NCI-H1436 (cell line): ENCODE results near the gene MPG.
"Not testable (repeated sequence)": the region's sequence is repeated elsewhere in the genome, so short reads cannot be mapped to it uniquely, and the experiment has no call there.

Experiments used
- DNase-seq: peaks from one replicate; lab custom pipeline; 2025; lab: John Stamatoyannopoulos, UW

Gene MPG

GRCh38 chr16:77807-78443 is at the start of gene MPG:
TSS of gene MPG (plus strand) at chr16:78225. CDS start at chr16:78310, 85 bp downstream.
- DNase-seq: peak; percentile 55

- not testable (repeated sequence) for DNase-seq
Observed at GRCh38 chr16:30627-31026, 47.4 kb upstream of the MPG start.

GRCh38 chr16:33154-33876 is 44.7 kb upstream of the MPG start:
- not testable (repeated sequence) for DNase-seq

GRCh38 chr16:33877-34647 is 44.0 kb upstream of the MPG start:
- DNase-seq: no peak

GRCh38 chr16:34648-34987 is 43.4 kb upstream of the MPG start:
- DNase-seq: no peak

- DNase-seq: no peak
Observed at GRCh38 chr16:35011-35677, 42.9 kb upstream of the MPG start.

- no peak for DNase-seq
Observed at GRCh38 chr16:35678-36305, 42.2 kb upstream of the MPG start.

- DNase-seq: no peak
Observed at GRCh38 chr16:36336-36984, 41.6 kb upstream of the MPG start.

- DNase-seq: no peak
Observed at GRCh38 chr16:37511-37910, 40.5 kb upstream of the MPG start.

- not testable (repeated sequence) for DNase-seq
Observed at GRCh38 chr16:38206-38605, 39.8 kb upstream of the MPG start.

- no peak for DNase-seq
Observed at GRCh38 chr16:38941-39892, 38.8 kb upstream of the MPG start.

- no peak for DNase-seq
Observed at GRCh38 chr16:41439-42068, 36.5 kb upstream of the MPG start.

GRCh38 chr16:42069-42457 is 36.0 kb upstream of the MPG start:
- no peak for DNase-seq

GRCh38 chr16:42691-43090 is 35.3 kb upstream of the MPG start:
- DNase-seq: no peak

GRCh38 chr16:43294-43693 is 34.7 kb upstream of the MPG start:
- DNase-seq: no peak

GRCh38 chr16:44655-45054 is 33.4 kb upstream of the MPG start:
- DNase-seq: no peak

GRCh38 chr16:45454-45853 is 32.6 kb upstream of the MPG start:
- DNase-seq: no peak

- DNase-seq: not testable (repeated sequence)
Observed at GRCh38 chr16:46510-46909, 31.5 kb upstream of the MPG start.

GRCh38 chr16:47234-47633 is 30.8 kb upstream of the MPG start:
- DNase-seq: no peak
